GM12878 (cell line): ENCODE results near the gene LRTM1. TPM values are rescaled to one million over a fixed set of nuclear protein-coding genes. Genes with fewer than 3 reads are reported as not detected.

Experiments used
- ATAC-seq: fragments of 200-7000 bp; cut with Tn5 transposase; 3 replicates; pipeline ENCODE4 v1.9.1; 2020; ENCODE audit warnings: mild to moderate bottlenecking, moderate library complexity
- BruUV-seq: library from RNA; stranded (reverse); fragments of 400-500 nt; replicated peaks from 2 replicates; lab custom pipeline; 2021; lab: Mats Ljungman, UMichigan
- CTCF ChIA-PET: fragments of 300-600 bp; sonication (Branson Sonifier 250); formaldehyde crosslinking; extraction: SDS; loops from one replicate; lab custom pipeline; 2021; ENCODE audit warnings: inconsistent platforms; lab: Yijun Ruan, JAX
- POLR2A ChIA-PET: fragments of 350-600 bp; formaldehyde crosslinking; extraction: SDS; loops from one replicate; lab custom pipeline; 2021; ENCODE audit warnings: inconsistent platforms; lab: Charles Lee
- RAD21 ChIA-PET: fragments of 300-600 bp; sonication (Branson Sonifier 250); formaldehyde crosslinking; loops from one replicate; lab custom pipeline; 2023; ENCODE audit warnings: antibody characterized with exemption; ENCODE audit not compliant: unreplicated experiment; lab: Charles Lee
- SMC1A ChIA-PET: fragments of 300-600 bp; sonication (Branson Sonifier 250); formaldehyde crosslinking; loops from one replicate; lab custom pipeline; 2023; ENCODE audit not compliant: unreplicated experiment, uncharacterized antibody; lab: Charles Lee
- DNase-seq: peaks from one replicate; pipeline ENCODE4 v3.0.0-alpha.2; 2011; ENCODE audit warnings: low read depth, low spot score
- FAIRE-seq: peaks from 3 replicates; lab custom pipeline; 2011; peaks lifted over from hg19 to GRCh38; lab: Jason Lieb, UNC
- H2AFZ ChIP-seq: 2 replicates; pipeline ENCODE4 v1.6.0; 2011; ENCODE audit warnings: low read depth, low read length, control low read depth; ENCODE audit not compliant: control insufficient read depth
- H3K27ac ChIP-seq: 2 replicates; pipeline ENCODE4 v1.5.1; 2011; ENCODE audit warnings: control low read depth; ENCODE audit not compliant: control insufficient read depth, insufficient read depth
- H3K27me3 ChIP-seq, 2 experiments: replicated peaks in 1 of 2; 2 replicates each; pipeline versions ENCODE4 v1.6.0 to v1.6.1; 2011; ENCODE audit warnings: low read length in 1 of 2; ENCODE audit not compliant: control insufficient read depth in 2 of 2, insufficient read depth in 2 of 2
- H3K36me3 ChIP-seq, 2 experiments: 2 replicates each; pipeline ENCODE4 v1.5.1; 2011; ENCODE audit warnings: low read length in 1 of 2; ENCODE audit not compliant: control insufficient read depth in 2 of 2, insufficient read depth in 2 of 2
- H3K4me1 ChIP-seq: 2 replicates; pipeline ENCODE4 v1.6.1; 2011; ENCODE audit warnings: mild to moderate bottlenecking, low read length, moderate library complexity, mixed read lengths; ENCODE audit not compliant: control insufficient read depth, insufficient read depth
- H3K4me2 ChIP-seq: 2 replicates; pipeline ENCODE4 v1.6.0; 2011; ENCODE audit warnings: control low read depth; ENCODE audit not compliant: control insufficient read depth, insufficient read depth
- H3K4me3 ChIP-seq: fragments of 200-600 bp; sonication (generic); 2 replicates; pipeline ENCODE4 v1.5.1; 2016
- H3K79me2 ChIP-seq: 2 replicates; pipeline ENCODE4 v1.6.0; 2011; ENCODE audit warnings: low read length; ENCODE audit not compliant: control insufficient read depth, insufficient read depth
- H3K9ac ChIP-seq: 2 replicates; pipeline ENCODE4 v1.8.0; 2011; ENCODE audit warnings: low read length, control low read depth, mixed read lengths; ENCODE audit not compliant: control insufficient read depth, insufficient read depth
- H3K9me3 ChIP-seq: replicated peaks from 3 replicates; pipeline ENCODE4 v1.5.1; 2011; ENCODE audit warnings: mild to moderate bottlenecking, low read length; ENCODE audit not compliant: control insufficient read depth, insufficient read depth
- H4K20me1 ChIP-seq: 2 replicates; pipeline ENCODE4 v1.6.0; 2011; ENCODE audit not compliant: control insufficient read depth, insufficient read depth
- CHD2 ChIP-seq: IDR thresholded peaks from 2 replicates; pipeline ENCODE4 v1.6.1; 2011; ENCODE audit warnings: low read depth, low read length, improper control_type of control experiment, borderline replicate concordance
- E2F4 ChIP-seq: IDR thresholded peaks from 2 replicates; pipeline ENCODE4 v1.6.1; 2012; ENCODE audit warnings: low read depth, low read length, improper control_type of control experiment
- IRF4 ChIP-seq: IDR thresholded peaks from 2 replicates; pipeline ENCODE4 v1.6.1; 2011; ENCODE audit warnings: low read depth, low read length
- MEF2B ChIP-seq: fragments of 450-650 bp; IDR thresholded peaks from 2 replicates; pipeline ENCODE4 v1.6.1; 2018; ENCODE audit warnings: mild to moderate bottlenecking, moderate library complexity; ENCODE audit not compliant: partially characterized antibody, poor library complexity, severe bottlenecking
- MTA2 ChIP-seq: fragments of 450-650 bp; IDR thresholded peaks from 2 replicates; pipeline ENCODE4 v1.6.1; 2016; ENCODE audit warnings: low read depth, mild to moderate bottlenecking, moderate library complexity
- NKRF ChIP-seq: fragments of 450-650 bp; conservative IDR thresholded peaks from 2 replicates; pipeline ENCODE4 v1.6.1; 2017; ENCODE audit warnings: mild to moderate bottlenecking, moderate library complexity
- PAX5 ChIP-seq: IDR thresholded peaks from 2 replicates; pipeline ENCODE4 v1.6.1; 2011; ENCODE audit warnings: low read depth, low read length, borderline replicate concordance
- POLR2AphosphoS2 ChIP-seq: IDR thresholded peaks from 2 replicates; pipeline ENCODE4 v1.6.1; 2011; ENCODE audit warnings: low read depth, mild to moderate bottlenecking, low read length, improper control_type of control experiment, moderate library complexity
- SREBF1 ChIP-seq: IDR thresholded peaks from 2 replicates; pipeline ENCODE4 v1.6.1; 2012; ENCODE audit warnings: mild to moderate bottlenecking, low read length
- ZNF274 ChIP-seq: IDR thresholded peaks from one replicate; pipeline ENCODE4 v1.8.0; 2011; ENCODE audit not compliant: insufficient read length, insufficient read depth
- WGBS: methylation state at CpG from one replicate; pipeline ENCODE4 v1.1.6; 2016; ENCODE audit warnings: low lambda C conversion rate; ENCODE audit not compliant: insufficient replicate concordance, insufficient coverage; ENCODE audit errors: missing lambda C conversion rate; 5-methylcytosine and 5-hydroxymethylcytosine counted together
- in situ Hi-C: fragments of 300-500 bp; cut with MboI; formaldehyde crosslinking; loops from 9 replicates; pipeline ENCODE4 v1.14.3; 2018; ENCODE audit warnings: mixed read lengths
- intact Hi-C: fragments of 100-400 bp; cut with micrococcal nuclease; formaldehyde crosslinking; loops from one replicate; pipeline ENCODE4 v1.14.2; 2022; ENCODE audit not compliant: unreplicated experiment
- polyA plus RNA-seq, 11 experiments: library from polyadenylated mRNA; depleted of rRNA in 4 of 11; unstranded in 6 of 11; stranded (reverse) in 5 of 11; fragments of >200 nt; fragmentation: Nextera tagmentation in 4 of 11; fragmentation: Illumina TruSeq in 1 of 11; extraction: Ambion mirVana in 4 of 11; extraction: Trizol in 1 of 11; gene quantifications; 1 replicate in 1 of 11; 2 replicates in 10 of 11; pipeline versions ENCODE4 v1.2.1 to v1.2.3, GENCODE V29; 2011 to 2016; ENCODE audit warnings: inconsistent platforms in 2 of 11, missing spikeins in 2 of 11, low read depth in 1 of 11
- total RNA-seq, 4 experiments: library from RNA; depleted of rRNA in 3 of 4; stranded (reverse); fragments of >200 nt in 3 of 4; fragmentation: Illumina TruSeq in 1 of 4; extraction: Trizol in 1 of 4; gene quantifications; 2 replicates each; pipeline versions ENCODE4 v1.2.1 to v1.2.3, GENCODE V29; 2013 to 2021
- TF ChIP-seq, protein P1 (sequence below): fragments of 450-650 bp; formaldehyde crosslinking; IDR thresholded peaks from 2 replicates; pipeline ENCODE4 v1.5.0; 2022; ENCODE audit warnings: mild to moderate bottlenecking, missing genetic modification characterization
- TF ChIP-seq, protein P2 (sequence below): fragments of 450-650 bp; IDR thresholded peaks from 2 replicates; pipeline ENCODE4 v1.6.1; 2016; ENCODE audit warnings: mild to moderate bottlenecking

The LRTM1 gene
- total and polyA plus RNA-seq, 10 of the 15 experiments (the other 5 are each of a cell fraction or from before 2014, with no cell fraction given) = 0.08 TPM; not detected in 9

- TF ChIP-seq, protein P1, sequence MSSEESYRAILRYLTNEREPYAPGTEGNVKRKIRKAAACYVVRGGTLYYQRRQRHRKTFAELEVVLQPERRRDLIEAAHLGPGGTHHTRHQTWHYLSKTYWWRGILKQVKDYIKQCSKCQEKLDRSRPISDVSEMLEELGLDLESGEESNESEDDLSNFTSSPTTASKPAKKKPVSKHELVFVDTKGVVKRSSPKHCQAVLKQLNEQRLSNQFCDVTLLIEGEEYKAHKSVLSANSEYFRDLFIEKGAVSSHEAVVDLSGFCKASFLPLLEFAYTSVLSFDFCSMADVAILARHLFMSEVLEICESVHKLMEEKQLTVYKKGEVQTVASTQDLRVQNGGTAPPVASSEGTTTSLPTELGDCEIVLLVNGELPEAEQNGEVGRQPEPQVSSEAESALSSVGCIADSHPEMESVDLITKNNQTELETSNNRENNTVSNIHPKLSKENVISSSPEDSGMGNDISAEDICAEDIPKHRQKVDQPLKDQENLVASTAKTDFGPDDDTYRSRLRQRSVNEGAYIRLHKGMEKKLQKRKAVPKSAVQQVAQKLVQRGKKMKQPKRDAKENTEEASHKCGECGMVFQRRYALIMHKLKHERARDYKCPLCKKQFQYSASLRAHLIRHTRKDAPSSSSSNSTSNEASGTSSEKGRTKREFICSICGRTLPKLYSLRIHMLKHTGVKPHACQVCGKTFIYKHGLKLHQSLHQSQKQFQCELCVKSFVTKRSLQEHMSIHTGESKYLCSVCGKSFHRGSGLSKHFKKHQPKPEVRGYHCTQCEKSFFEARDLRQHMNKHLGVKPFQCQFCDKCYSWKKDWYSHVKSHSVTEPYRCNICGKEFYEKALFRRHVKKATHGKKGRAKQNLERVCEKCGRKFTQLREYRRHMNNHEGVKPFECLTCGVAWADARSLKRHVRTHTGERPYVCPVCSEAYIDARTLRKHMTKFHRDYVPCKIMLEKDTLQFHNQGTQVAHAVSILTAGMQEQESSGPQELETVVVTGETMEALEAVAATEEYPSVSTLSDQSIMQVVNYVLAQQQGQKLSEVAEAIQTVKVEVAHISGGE (CRISPR knock-in tag) = no peak
- no peak for TF ChIP-seq IRF4
These were observed at the start of gene LRTM1 (continued) for GRCh38 chr3:54928046-54928770.

GRCh38 chr3:54977439-54977838 is 49.6 kb upstream of the LRTM1 start:
- Histone ChIP-seq H3K4me1 (no peaks in the 10 kb centered on the region), H3K9ac (no peak overlapping the region), H2AFZ (no peak overlapping the region), H3K4me3 (no peak overlapping the region), H3K27me3 (no peaks in the 10 kb centered on the region), H3K79me2 (no peaks in the 10 kb centered on the region), H4K20me1 (no peaks in the 10 kb centered on the region), H3K36me3 (no peaks in the 10 kb centered on the region), H3K27ac (no peak overlapping the region), H3K4me2 (no peak overlapping the region), H3K9me3 (no peaks in the 10 kb centered on the region)
- in situ Hi-C loops = no loop called here
- DNase-seq = no peak
- ATAC-seq = no peak
- ChIA-PET CTCF (no interaction called here), SMC1A (no interaction called here), RAD21 (no interaction called here), POLR2A (no interaction called here)
- FAIRE-seq = no peak
- BruUV-seq = no TSS peak
- intact Hi-C loops = no loop called here
- WGBS = 40% methylated on average over 1 of the region's 1 CpG
- TF ChIP-seq SREBF1 = no peak
- TF ChIP-seq CHD2 = no peak
- TF ChIP-seq, protein P2, sequence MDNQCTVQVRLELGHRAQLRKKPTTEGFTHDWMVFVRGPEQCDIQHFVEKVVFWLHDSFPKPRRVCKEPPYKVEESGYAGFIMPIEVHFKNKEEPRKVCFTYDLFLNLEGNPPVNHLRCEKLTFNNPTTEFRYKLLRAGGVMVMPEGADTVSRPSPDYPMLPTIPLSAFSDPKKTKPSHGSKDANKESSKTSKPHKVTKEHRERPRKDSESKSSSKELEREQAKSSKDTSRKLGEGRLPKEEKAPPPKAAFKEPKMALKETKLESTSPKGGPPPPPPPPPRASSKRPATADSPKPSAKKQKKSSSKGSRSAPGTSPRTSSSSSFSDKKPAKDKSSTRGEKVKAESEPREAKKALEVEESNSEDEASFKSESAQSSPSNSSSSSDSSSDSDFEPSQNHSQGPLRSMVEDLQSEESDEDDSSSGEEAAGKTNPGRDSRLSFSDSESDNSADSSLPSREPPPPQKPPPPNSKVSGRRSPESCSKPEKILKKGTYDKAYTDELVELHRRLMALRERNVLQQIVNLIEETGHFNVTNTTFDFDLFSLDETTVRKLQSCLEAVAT = no peak
- TF ChIP-seq POLR2AphosphoS2 = no peak
- TF ChIP-seq MEF2B = no peak
- TF ChIP-seq PAX5 = no peak
- no peak for TF ChIP-seq MTA2
- TF ChIP-seq ZNF274 = no peak
- no peak for TF ChIP-seq E2F4
- TF ChIP-seq NKRF = no peak
